ENCODE results near the gene THADA. TPM values are rescaled to one million over a fixed set of nuclear protein-coding genes. Genes with fewer than 3 reads are reported as not detected.
A peak's percentile ranks its signal among the peaks of the same experiment; 100 is the strongest.

The THADA gene
- total RNA-seq, 1 donor from 2014 or later = 40.8 TPM

DNA sequence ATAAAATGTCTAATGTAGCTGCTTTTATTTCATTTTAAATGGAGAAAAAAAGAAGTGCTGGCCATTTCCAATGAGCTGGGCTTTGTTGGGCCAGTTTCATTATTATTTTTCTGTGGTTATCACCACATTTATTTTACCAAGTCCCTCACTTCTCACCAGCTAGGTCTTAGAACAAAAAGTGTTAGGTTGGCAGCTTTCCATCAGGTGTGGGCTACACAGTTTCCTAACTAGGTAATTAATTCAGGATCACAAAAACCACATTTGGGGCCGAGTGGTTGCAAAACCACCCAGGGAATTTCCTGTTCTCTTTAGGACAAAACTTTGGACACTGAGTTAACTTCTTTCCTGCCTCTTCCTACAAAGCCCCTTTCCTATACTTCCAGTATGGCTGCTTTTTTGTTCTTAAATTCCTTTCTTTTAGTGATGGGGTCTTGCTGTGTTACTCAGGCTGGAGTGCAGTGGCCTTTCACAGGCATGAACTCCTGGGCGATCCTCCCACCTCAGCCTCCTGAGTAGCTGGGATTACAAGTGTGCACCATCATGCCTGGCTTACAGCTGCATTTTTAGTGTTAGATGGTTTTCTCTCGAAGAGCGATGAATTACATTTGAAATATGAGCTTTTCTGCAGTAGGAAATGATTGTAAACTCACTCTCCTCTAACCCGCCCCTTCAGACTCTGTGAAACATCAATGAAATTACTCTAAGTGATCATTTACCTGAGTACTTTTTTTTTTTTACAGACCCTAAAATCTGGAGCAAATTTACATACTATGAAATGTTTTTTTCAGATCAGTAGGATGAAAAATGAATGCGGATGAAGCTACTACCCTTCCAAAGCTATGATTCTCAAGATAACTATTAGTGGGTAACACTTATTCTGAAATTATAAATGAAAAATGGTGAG is 366.8 kb downstream of the THADA start:
- DNase-seq (ENCODE audit: low spot score) (no peak), ATAC-seq (no peak)
- intact Hi-C loops (cut with DNase I) = loop anchor here (5.0 to 10.0 kb wide), 3 partner anchors 94 to 282 kb away; no protein-coding TSS in a partner anchor

DNA sequence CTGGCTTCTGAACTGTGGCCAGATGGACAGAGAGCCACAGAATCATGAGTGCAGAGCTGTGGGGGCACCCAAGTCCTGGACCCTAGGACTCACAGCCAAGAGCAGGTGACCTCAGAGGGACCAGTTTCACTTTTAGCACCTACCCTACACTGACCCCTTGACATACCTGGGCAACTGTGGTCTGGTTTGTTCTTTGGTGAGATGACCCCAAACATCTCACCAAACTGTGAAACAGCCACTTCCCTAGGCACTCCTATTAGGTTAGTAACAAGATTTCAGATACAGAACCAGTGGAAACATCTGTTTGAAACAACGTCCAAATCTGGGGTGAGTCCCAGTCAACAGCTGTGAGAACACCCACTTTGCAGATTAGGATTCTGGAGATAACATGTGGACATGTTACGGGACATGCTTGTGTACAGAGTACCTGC is 367.5 kb downstream of the THADA start:
- intact Hi-C loops (cut with DNase I) = loop anchor here (5.0 to 10.0 kb wide), 3 partner anchors 94 to 281 kb away; no protein-coding TSS in a partner anchor
- DNase-seq (ENCODE audit: low spot score) = no peak

DNA sequence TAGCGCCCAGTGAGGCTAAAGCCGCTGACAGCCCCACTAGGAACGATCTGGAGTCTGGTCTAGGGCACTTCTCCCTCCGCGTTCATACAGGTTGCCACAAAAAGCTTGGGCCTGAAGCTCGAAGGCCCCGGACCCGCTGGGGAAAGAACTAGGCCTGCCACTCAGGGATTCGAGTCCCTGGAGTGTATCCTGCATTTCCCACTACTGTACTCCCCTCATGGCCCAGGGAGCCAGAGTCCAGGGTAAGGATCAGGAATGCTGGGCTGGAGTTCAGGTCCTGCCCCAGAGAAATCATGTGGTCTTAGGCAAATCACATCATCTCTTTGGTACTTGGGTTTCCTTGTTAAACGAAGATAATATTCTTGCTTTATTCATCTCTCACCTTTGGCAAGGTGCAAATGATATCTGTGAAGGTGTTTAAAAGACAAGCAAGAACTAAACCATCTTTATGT is 368.0 kb downstream of the THADA start:
- intact Hi-C loops (cut with DNase I) = loop anchor here (5.0 to 10.0 kb wide), 3 partner anchors 93 to 281 kb away; no protein-coding TSS in a partner anchor
- no peak for DNase-seq (ENCODE audit: low spot score)
- peak; percentile 11 for ATAC-seq

More for the DNA sequence above, 367.5 kb downstream of the THADA start:
- no peak for ATAC-seq

DNA sequence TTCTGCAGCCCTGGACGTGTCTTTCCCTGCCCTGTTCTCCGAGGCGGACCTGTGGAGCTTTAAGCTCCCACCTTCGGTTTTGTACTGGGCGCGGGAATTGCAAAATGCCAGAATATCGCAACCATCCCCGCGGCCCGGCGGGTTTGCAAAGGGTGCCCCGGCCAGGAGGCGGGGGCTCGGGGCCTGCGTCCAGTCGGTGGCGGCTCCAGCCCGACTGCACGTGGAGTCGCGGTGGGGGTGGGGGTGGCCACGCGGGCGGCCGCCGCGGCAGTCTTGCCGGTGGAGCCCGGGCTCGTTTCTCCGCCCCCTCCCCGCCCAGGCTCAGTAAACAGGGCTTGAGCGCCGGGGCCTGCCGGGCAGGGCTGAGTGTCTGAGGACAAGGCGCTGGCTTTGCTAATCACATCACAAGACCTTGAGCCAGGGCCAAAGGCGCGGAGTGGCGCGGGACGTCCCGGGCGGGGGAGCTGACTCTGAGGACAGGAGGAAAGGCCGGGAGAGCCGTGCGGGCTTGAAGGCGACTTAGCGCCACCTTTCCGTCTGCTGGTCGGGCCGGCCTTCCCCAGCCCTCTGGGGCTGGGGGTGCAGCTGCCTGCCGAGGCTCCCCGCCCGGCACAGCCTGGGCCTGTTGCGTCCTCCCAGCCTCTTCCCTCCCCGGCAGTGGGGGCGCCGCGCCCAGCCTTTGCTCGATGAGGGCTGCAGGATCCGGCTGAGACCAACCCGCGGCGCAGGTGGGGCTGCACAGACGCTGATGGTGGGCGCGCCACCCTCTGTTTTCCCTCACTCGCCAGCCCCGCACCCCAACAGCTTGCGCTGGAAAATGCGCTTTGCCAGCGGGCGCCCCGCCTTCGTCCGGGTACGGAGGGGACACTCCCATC is 368.6 kb downstream of the THADA start:
- intact Hi-C loops (cut with DNase I) = loop anchor here (5.0 to 10.0 kb wide), 3 partner anchors 92 to 280 kb away; no protein-coding TSS in a partner anchor
- ATAC-seq (peak; percentile 75), DNase-seq (ENCODE audit: low spot score) (peak; percentile 96)

DNA sequence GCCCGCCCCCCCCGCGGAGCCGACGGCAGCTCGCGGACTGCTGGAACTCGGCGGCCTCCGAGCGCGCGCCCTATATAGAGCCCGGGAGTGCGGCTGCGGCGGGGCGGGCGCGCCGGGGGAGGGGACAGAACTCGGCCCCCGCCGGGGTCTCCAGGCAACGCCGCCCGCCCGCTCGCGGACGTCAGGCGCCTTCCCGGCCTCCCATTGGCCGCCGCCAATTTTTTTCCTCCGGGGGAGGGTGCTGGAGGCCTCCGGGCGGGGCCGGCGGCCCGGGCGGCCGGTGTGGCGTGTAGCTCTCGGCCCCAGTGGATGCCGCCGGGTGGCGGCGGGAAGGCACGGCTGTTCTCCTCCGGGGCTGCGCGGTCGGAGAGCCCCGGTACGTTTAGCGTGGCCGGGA is 369.3 kb downstream of the THADA start, which contains the start of gene ZFP36L2:
Gene ZFP36L2 (minus strand): TSS at position 49 of the 397 bp plus-strand sequence. CDS start 291 bp downstream, outside the sequence.
- intact Hi-C loops (cut with DNase I) = loop anchor here (5.0 to 10.0 kb wide), 3 partner anchors 92 to 279 kb away; no protein-coding TSS in a partner anchor
- ATAC-seq (peak; percentile 75), DNase-seq (ENCODE audit: low spot score) (peak; percentile 98)

DNA sequence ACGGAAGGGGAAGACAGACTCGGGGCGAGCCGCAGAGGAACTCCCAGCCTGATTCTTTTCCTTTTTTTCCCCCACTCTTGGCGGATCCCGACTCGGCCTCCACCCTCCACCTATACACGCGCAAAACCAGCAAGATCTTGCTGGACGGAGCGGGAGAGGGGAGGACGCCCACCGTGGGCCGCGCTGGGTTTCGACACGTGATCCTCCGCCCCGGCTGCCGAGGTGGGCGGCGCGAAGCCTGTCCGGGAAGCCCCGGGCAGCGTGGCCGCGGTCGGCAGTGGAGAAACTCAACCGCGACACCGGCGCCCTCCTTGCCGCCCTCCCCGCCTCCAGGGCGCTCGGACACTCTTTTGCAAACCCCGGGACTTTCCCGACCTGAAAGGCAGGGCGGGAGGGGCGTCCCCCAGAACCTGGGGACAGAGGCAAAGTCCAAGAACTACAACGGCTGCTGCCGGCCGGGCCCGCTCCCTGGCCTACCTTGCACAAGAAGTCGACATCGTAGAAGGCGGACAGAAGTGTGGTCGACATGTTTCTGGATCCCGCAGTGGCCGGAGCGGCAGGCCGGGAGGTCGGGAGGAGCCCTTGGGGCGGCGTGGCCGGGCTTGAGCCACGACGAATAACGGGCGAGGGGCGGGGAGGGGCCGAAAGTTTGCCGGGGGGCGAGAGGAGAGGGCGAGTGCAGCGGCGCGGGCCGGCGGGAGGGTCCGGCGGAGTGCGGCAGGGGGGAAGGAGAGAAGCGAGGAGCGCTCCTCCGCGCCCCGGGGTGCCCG is 369.9 kb downstream of the THADA start:
- intact Hi-C loops (cut with DNase I) = loop anchor here (2.0 to 10.0 kb wide), 4 partner anchors 91 to 279 kb away; no protein-coding TSS in a partner anchor
- DNase-seq (ENCODE audit: low spot score) (peak; percentile 84), ATAC-seq (peak; percentile 7)

DNA sequence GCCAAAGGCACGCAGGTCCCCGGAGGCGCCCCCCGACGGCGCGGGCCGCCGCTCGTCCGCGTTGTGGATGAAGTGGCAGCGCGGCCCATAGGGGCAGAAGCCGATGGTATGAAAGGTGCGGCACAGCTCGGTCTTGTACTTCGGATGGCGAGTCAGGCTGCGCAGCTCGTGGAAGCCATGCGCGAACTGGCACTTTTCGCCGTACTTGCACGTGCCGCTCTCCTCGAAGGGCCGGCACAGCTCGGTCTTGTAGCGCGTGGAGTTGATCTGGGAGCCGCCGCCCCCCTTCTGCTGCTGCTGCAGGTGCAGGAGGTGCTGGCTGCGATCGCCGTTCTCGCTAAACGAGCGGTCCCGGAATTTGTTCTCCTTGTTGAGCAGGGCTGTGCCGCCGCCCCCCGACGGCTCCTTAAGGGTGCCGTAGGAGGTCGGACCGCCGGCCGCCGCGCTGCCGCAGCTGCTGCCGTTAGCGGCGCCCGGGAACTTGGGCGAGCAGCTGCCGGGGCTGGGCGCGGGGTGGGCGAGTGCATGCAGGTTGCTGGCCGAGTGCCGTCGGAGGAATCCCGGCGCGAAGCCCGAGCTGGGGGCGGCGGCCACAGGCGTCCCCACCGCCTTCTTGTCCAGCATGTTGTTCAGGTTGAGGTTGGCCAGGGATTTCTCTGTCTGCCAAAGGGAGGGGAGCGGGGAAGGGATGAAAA is 370.6 kb downstream of the THADA start:
- DNase-seq (ENCODE audit: low spot score) (peak; percentile 77), ATAC-seq (no peak)
- intact Hi-C loops (cut with DNase I) = loop anchor here (2.0 to 10.0 kb wide), 4 partner anchors 90 to 278 kb away; no protein-coding TSS in a partner anchor

DNA sequence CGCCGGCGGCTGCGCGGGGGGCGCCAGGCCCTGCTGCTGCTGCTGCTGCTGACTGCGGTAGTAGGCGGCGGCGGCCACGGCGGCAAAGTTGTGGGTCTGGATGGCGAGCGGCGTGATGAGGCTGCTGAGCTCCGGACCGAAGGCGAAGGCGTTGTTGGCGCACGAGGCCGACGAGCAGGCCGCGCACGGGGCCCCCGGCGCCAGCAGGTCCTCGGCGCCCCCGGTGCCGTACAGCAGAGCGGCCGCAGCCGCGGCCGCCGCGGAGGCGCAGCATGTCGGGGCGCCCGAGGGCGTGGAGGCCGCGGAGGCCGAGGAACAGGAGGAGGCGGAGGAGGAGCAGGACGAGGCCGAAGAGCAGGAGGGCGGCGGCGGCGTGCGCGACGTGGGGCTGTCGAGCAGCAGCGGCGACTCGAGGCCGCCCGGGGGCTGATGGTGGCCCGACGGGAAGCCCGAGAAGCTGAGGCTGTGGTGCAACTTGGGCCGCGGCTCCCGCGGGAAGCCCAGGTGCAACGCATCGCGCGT is 371.2 kb downstream of the THADA start:
- DNase-seq (ENCODE audit: low spot score) (no peak), ATAC-seq (no peak)
- intact Hi-C loops (cut with DNase I) = loop anchor here (2.0 to 10.0 kb wide), 4 partner anchors 90 to 277 kb away; no protein-coding TSS in a partner anchor

DNA sequence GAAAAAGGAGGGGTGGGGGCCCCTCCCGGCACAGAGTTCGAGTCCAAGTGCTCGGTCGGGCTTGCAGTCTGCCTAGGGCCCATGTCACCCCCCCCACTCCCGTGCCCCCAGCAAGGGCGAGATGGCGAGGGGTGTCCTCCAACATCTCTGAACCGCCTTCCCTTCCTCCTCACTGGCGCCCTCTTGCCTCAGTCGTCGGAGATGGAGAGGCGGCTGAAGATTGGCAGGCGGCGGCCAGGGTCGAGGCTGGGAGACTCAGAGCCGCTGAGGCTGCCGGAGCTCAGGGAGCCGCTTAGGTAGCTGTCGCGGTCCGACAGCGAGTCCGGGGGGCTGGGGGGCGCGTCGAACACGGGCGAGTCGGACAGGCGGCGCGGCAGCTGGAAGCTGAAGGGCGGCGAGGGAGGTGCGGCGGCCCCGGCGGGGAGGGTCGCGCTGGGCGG is 371.7 kb downstream of the THADA start:
- no peak for ATAC-seq
- DNase-seq (ENCODE audit: low spot score) = peak; percentile 87
- intact Hi-C loops (cut with DNase I) = loop anchor here (2.0 to 10.0 kb wide), 2 partner anchors 89 to 199 kb away; no protein-coding TSS in a partner anchor

DNA sequence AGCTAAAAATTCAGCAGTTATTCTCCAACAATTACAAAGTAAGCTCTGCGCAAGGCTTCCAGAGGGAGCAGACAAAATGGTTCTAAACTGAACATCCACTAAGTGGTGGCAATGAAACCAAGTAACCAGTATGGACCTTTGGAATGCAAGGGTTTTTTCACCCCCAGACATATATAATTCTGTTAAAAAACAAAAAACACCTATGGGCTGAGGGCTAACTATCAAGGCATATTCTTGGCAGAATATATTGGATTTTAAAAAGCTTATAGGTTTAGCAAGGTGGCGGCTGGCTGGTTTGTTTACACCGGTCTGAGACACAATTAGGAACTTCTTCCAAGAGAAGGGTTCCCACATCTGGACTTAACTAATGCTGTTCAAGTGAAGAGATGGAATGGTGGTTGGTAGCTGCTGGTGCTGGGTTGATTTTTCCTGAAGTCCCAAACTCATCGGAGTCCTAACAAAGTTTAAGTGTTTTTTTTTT is 372.3 kb downstream of the THADA start:
- intact Hi-C loops (cut with DNase I) = loop anchor here (2.0 to 10.0 kb wide), 2 partner anchors 89 to 199 kb away; no protein-coding TSS in a partner anchor
- DNase-seq (ENCODE audit: low spot score) = no peak
- no peak for ATAC-seq

DNA sequence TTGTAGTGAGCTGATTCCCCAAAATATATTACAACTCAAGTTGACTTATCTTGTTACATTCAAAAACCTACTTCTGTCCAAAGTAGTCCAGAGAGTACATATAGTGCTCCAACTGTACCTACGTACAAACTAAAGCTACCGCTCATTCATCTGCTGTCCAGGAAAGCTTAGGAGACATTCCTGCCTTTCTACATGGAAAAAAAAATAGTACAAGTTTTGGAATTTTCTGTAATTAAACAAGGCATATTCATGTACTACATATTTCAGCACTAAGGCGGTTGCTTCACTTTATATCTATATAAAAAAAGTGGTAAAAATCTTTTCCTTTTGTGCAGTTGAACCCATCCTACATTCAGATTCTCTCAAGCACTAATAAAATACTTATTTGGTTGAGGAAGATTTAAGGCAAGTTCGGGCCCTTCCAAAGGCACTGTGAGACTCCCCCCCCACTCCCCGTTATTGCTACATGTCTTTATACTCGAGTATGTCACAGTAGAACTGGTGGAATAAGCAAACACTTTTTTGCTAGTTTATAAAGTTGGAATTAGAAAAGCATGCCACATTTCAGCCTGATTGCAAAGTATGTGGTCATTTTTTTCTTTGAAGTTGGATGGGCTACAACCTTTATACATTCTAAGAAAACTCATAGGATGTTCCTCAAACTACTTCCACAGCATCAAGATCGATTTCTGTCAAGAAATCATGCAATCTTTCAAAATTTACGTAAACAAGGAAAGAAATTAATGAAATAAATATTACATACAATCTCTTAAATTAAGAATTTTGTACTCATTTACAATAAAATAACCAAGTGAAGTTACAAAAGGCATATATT is 373.1 kb downstream of the THADA start:
- no peak for DNase-seq (ENCODE audit: low spot score)
- ATAC-seq = no peak
- intact Hi-C loops (cut with DNase I) = loop anchor here (10.0 kb wide), 1 partner anchor 88 kb away; no protein-coding TSS in a partner anchor

DNA sequence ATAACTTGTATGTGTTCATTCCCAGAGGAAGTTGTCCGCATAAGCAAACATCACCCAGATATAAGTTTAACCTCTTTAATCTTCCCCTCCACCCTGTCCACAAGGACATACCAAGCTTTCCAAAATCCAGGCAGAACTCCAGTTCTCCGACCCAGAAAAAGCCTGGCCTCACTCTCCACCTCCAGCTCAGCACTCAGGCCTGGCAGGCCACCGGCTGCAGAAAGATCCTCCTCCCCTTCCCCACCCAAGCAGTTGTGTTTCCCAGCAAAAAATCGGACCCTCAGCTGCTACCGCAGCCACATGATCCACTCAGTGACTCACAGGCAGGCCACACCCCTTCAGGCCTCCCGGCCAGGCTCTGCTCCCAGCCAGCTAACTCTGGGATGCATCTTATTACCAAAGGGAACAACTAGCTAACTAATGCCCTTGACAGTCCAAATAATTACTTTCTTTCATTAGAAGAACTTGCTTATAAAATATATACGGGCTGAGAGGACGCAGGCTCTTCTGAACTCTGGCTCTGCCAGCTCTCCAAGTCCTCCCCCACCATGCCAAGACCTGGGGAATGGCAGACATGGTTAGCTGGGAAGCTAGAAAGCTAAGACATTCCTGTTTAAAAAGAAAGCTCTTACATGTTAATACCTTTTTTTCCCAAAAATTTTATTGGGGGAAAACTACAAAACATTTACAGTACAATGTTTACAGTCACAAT is 373.9 kb downstream of the THADA start:
- ATAC-seq (peak; percentile 69), DNase-seq (ENCODE audit: low spot score) (peak; percentile 94)
- intact Hi-C loops (cut with DNase I) = loop anchor here (10.0 kb wide), 1 partner anchor 87 kb away; no protein-coding TSS in a partner anchor

DNA sequence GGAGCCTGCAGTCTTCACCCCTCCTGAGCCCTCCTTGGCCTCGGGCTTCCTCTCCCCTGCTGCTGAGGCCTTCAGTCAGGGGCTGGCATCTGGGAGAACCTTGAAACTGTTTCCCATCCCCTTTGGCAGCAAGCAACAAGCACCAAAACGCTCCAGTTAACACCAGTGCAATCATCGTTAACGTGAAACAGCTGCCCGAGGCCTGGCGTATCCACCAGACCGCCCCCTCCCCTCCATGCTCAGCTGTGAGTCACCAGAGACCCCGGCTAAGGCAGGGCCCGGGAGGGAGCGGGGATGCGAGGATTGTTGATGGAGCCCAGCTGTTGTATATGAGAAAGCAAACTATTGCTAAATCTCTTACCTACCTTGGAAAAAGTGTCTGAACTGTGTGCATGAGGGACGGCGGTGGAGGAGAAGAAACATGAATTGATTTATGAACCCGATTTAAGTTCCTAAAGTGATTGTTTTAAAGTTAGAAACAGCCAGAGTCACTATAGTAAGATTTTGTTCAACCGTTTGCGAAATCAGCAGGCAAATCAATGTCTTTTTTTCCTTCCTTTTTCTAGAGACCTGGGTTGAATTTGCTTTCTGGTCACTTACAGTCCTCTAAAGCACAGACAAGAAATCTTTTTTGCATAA is 374.6 kb downstream of the THADA start:
- DNase-seq (ENCODE audit: low spot score) (peak; percentile 77), ATAC-seq (peak; percentile 3)
- intact Hi-C loops (cut with DNase I) = loop anchor here (10.0 kb wide), 1 partner anchor 86 kb away; no protein-coding TSS in a partner anchor

DNA sequence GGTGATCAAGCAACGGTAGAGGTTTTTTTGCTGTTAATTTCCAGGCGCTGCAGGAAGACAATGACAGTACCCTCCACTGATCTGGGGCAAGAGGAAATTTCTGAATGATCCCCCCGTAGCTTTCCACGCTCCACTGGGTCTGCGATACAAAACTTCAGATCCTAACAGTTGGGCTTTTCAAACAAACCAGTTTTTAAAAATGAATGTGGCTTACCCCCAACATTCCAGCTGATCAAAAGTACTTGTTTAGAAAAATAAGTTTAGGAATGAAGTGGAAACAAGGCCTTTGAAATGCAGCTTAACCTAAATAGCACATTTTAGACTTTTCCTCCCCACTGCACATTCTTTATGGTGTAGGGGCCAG is 375.1 kb downstream of the THADA start:
- ATAC-seq (no peak), DNase-seq (ENCODE audit: low spot score) (no peak)
- intact Hi-C loops (cut with DNase I) = loop anchor here (10.0 kb wide), 1 partner anchor 86 kb away; no protein-coding TSS in a partner anchor
